CD4-positive, alpha-beta T cell treated with Interleukin-17A for 1 hour (primary cell): ENCODE results near the gene IRS2.
A peak's percentile ranks its signal among the peaks of the same experiment; 100 is the strongest.

Experiments used
- DNase-seq: peaks from one replicate; pipeline ENCODE4 v3.0.0-alpha.2; 2020

Gene IRS2

GRCh38 chr13:109728791-109729731 is 57.3 kb downstream of the IRS2 start:
- no peak for DNase-seq

DNA sequence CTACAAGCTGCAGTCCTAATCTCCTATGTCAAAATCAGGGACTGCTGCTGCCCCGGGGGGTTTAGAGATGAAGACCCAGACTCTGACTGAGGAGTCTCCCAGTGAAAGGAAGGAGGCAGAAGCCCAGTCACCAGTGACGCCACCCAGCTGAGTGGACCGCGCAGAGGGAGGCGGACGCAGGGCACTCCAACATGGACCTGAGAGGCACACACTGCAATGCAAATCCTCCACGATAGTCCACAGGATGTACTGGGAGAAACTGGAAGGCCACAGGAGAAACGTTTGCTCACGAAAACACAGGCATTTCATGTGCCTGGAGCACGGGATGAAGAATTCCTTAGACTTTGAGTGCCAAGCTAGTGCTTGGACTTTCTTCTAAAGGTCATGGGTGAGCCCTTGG is 58.3 kb downstream of the IRS2 start:
- no peak for DNase-seq

DNA sequence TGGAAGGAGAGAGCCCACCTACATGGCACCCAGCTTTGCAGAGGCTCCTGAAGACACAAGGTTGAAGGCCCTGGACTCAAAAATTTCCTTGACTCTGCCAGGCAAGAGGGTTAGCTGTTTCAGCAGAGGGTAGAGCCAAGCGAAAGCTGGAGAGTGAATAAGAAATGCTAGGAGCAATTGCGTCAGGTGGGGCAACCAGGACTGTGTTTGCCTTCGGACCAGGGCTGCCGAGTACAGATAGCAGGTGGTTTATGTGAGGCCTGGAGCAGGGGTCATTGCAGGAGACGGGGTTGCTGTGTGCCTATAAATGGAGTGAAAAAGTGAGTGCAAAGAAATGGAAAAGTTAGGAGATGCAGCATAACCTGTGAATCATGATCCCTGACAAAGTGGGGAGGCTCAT is 59.1 kb downstream of the IRS2 start:
- no peak for DNase-seq

GRCh38 chr13:109725995-109726637 is 60.3 kb downstream of the IRS2 start:
- DNase-seq: no peak

DNA sequence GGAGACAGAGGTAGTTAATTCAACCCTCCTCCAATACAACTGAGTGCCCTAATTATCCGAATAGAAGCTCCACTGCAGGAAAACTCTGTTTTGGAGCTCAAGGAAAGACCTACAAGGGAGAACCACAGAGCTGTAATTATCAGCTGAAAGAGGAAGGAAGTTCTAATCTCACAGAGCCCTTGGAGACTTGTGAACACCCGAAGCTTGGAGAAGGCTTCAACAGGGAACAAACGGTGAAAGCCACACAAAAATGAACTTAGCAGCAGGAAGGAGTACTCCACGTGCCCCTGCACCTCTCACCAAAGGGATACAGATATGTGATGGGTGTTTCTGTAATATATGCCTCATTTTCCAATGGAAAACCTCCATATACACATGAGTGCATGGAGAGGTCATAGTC is 61.1 kb downstream of the IRS2 start:
- no peak for DNase-seq

DNA sequence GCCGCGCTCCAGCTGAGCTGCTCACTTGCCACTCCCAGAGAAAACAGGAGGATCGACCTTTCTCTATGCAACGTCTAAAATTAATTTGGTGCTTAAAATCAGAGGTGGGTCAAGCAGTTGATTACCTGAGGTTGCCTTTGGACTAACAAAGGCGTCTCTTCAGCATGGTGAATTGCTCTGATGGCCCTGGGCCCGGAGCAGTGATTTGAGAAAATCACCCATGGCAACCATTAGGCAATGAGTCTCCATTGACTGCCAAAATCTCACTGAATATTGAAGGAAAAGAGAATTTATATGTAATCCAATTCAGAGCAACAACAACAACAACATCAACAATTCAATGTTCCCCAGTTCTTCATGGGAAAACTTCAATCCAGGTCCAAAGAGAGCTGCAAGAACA is 61.8 kb downstream of the IRS2 start:
- no peak for DNase-seq

DNA sequence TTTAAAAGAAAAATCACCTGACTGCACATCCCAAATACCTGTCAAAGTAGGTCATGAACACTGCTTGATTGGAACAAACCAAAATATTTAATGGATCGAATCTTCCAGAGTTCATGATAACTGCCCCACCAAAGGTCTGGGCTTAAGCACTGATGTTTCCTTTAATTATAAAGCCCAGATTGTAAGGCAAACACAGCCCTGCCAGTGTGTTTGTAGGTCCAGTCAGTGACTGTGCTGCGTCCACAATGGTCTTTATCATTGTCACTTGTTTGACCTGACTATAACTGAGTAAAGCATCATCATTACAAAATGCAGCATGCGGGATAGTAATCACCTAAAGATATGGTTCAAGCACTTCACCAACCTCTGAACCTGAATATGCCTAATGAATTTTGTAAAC is 63.3 kb downstream of the IRS2 start:
- no peak for DNase-seq

DNA sequence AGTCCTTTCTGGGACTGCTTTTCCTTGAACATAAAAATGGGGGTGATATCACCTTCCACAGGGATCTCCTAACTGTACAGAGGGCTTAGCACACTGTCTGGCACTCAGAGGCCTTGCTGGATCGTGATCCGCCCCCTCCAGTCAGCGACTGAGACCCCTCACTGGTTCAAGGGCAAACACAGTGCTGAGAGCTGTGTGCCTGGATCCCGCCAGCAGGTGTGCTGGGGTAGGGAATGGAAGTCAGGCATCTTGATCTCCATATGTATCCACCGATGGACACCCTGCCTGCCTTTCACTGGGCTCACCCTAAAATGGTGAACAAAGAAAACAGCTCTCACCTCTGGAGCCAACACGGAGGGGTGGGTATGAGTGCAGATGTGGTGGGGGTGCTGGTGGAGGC is 64.3 kb downstream of the IRS2 start:
- no peak for DNase-seq

DNA sequence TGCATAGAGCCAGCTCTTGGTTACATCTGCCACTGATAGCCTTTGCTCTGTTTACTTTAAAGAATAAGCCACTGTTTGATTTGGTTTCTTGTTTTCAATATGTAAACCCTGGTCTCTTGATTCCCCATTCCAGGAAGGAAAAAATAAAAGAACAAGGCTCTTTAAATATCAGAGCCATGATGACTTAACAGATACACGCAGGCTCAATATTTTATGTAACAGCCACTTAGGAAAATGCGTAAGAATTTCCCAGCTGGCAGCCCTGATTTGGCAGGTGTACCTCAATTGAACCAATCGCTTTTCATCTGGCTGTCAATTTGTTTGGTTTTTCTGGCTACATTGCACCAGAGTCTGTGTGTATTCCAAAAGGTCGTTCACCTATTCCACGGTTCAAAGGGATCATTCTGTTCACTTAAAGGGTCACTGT is 65.6 kb downstream of the IRS2 start:
- DNase-seq: no peak

- DNase-seq: no peak
Measured at GRCh38 chr13:109719962-109720646, 66.3 kb downstream of the IRS2 start.

GRCh38 chr13:109718726-109719125 is 67.7 kb downstream of the IRS2 start:
- DNase-seq: no peak

GRCh38 chr13:109717686-109718085 is 68.7 kb downstream of the IRS2 start:
- DNase-seq: no peak

GRCh38 chr13:109715902-109716301 is 70.5 kb downstream of the IRS2 start:
- DNase-seq: no peak

DNA sequence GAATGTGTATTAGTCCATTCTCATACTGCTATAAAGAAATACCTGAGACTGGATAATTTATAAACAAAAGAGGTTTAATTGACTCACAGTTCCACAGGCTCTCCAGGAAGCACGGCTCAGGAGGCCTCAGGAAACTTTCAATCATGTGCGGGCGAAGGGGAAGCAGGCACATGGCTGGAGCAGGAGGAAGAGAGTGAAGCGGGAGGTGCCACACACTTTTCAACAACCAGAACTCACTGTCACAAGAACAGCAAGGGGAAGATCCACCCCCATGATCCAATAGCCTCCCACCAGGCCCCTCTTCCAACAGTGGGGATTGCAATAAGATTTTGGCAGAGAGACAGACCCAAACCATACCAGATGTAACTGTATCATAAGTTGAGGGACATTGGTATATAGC is 72.7 kb downstream of the IRS2 start:
- no peak for DNase-seq

GRCh38 chr13:109712124-109712722 is 74.2 kb downstream of the IRS2 start:
- DNase-seq: no peak

DNA sequence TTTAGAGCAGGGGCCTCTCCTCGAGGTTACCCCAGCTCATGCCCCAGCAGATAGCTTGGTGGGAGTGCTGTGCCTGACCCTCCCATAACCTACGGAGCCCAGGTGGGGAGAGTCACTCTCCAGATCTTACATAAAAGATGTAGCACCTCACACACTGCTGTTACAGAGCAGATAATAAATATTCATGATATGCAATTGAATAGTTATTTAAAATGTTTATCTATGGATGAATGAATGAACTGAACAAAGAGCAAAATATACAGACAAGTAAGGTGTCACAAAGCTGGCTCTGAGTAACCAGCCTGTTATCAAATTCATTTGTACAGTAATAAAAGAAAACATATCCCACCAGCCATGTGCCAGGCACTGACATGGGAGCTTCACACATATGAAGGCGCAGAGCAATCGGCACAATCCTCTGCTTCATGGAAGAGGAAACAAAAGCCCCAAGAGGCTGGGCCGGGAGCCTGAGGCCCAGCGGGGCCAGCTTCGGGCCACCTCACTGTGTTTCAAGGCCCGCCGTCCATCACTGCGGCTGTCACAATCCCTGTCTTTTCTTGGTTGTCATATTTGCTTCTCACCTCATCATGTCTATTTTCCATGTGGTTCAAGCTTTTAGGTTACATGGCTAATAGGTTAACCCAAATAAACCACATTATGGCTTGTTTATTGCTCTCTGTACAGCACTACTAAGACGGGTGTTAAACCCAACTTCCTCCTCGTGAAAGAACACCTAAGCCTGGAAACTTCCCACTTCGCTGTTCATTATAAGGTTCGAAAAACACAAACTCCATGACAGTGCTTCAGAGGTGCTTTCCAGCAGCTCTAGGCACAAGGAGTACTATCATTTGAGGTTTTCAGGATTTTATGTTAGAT is 78.4 kb downstream of the IRS2 start:
- DNase-seq: peak; percentile 2

DNA sequence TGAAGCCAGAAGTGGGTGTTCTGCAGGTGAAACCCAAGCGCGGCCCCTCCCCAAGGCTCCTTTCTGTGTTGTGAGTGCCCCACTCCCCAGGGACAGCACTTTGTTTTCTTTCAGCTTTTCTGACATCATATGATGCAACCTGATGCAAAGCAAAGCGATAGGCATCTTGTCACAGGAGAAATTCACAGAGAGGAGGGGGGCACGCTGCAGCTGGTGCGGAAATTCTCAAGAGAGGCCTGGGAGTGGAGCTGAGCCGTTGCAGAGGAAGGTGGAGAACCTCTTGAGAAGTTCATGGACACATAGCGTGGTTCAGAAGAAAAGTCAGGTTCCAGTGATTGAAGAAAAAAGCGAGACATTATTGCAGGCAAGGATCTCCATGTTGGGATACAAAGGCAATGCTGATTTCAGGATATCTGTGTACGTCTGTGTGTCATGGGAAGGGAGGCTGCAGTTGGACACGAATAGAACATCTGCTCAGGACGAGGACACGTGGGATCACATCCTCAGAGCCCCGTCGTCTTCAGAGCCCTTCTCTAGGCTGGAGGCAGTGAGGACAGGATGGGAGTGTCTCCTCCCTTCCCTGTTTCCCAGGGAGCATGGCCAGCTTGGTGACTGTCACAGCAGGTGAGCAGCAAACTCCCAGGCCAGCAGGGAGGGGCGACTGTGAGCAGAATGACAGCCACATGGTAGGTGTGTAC is 79.2 kb downstream of the IRS2 start:
- no peak for DNase-seq

GRCh38 chr13:109706015-109706715 is 80.2 kb downstream of the IRS2 start:
- DNase-seq: no peak

GRCh38 chr13:109704771-109705635 is 81.4 kb downstream of the IRS2 start:
- no peak for DNase-seq

- DNase-seq: no peak
Measured at GRCh38 chr13:109703250-109703649, 83.1 kb downstream of the IRS2 start.
